GM20431 (cell line): ENCODE data around the gene PRKCG.
"Not testable (repeated sequence)": the region's sequence is repeated elsewhere in the genome, so short reads cannot be mapped to it uniquely, and the experiment has no call there.

Experiments
- in situ Hi-C: fragments of 300-500 bp; cut with MseI, MboI; formaldehyde crosslinking; loops from one replicate; pipeline ENCODE4 v1.15.0; 2020; ENCODE audit warnings: low sequenced_read_pairs; ENCODE audit not compliant: unreplicated experiment

The PRKCG gene

DNA sequence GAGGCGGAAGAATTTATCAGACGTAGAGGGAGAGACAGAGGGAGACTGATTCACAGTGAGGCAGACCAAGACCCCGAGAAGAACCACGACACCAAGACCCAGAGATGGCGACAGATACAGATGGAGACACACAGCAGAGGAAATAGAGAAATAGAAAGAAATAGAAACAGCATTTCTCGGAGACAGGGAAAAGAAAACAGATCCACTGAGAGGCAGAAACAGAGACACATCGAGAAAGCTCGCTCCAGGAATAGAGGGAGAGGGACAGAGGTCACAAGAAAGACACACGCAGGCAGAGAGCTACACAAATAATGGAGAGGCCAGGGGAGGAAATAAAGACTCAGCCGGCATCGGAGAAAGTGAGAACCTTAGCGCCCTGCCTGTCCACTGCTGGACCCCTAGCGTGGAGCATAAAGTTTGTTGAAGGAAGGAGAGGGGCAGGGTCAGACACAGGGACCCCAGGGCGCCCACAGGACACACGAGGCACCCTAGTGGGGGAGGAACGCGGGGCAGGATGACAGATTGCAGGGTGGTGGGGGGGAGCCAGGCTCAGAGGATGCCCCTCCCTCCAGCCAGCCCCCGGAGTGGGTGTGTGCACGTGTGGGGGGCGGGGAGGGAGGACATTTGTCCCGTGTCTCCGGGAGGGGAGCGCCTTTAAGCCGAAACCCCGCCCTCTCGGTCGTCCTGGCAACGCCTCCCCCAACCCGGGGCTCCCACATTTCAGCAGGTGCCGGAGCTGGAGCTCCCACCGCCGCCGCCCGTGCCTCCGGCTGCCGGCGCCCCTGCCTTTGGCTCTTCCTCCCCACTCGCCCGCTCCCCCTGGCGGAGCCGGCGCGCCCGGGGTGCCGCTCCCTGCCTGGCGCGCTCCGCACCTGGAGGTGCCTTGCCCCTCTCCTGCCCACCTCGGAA lies at the start of gene PRKCG:
PRKCG (plus strand) TSS at position 716 of the 909 bp plus-strand sequence. CDS start 298 bp downstream, outside the sequence.
- in situ Hi-C loops = no loop called here

DNA sequence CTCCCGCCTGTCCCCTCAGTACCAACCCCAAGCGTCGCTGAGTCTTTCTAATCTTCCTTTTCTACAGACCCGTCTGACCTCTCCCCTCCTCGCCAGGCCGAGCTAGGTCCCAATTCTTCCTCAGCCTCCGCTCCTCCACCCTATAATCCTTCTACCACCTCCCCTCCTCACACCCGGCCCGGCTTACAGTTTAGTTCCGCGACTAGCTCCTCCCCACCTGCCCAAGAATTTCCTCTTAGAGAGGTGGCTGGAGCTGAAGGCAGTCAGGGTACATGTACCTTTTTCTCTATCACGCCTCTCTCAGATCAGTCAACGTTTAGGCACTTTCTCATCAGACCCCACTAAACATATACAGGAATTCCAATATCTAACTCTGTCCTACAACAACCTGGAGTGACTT lies 49.1 kb upstream of the PRKCG start:
- in situ Hi-C loops = not testable (repeated sequence)

DNA sequence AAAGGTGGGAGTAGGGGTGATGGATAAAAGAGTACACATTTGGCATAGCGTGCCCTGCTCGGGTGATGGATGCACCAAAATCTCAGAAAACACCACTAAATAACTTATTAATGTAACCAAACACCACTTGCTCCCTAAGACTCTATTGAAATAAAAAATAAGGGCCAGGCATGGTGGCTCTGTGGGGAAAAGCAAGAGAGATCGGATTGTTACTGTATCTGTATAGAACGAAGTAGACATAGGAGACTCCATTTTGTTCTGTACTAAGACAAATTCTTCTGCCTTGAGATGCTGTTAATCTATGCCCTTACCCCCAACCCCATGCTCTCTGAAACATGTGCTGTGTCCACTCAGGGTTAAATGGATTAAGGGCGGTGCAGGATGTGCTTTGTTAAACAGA lies 43.6 kb upstream of the PRKCG start:
- in situ Hi-C loops = not testable (repeated sequence)

DNA sequence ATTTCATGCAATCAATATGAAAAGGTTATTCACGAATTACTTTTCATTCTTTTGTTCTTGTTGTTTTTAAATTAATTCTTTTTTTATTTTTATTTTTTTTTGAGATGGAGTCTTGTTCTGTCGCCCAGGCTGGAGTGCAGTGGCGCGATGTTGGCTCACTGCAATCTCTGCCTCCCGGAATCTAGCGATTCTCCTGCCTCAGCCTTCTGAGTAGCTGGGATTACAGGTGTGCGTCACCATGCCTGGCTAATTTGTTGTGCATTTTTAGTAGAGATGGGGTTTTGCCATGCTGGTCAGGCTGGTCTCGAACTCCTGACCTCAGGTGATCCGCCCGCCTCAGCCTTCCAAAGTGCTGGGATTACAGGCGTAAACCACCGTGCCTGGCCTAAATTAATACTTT lies 41.8 kb upstream of the PRKCG start:
- in situ Hi-C loops = not testable (repeated sequence)

DNA sequence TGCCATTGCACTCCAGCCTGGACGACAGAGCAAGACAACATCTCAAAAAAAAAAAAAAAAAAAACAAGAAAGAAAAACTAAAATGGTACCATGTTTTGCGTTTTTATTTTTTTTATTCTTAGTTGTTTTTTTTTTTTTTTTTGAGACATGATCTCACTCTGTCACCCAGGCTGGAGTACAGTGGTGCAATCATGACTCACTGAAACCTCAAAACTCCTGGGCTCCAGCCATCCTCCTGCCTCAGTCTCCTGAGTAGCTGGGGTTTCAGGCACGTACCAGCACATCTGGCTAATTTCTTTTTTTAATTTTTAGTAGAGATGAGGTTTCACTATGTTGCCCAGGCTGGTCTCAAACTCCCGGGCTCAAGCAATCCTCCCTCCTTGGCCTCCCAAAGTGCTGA lies 41.1 kb upstream of the PRKCG start:
- in situ Hi-C loops = not testable (repeated sequence)

DNA sequence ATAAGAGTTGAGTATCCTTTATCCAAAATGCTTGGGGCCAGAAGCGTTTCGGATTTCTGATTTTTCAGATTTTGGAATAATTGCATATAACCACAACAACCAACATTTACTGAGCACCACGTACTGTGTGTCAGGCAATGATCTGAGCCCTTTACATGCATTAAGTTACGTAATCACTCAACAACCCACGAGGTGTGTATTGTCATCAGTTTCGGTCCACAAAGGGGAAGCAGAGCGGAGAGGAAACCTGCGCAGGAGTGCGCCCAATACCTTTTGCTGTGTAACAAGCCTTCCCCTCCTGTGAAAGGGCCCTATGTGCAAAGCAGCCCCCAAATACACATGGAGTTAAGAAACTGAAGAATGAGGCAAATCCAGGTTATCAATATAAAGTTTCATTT lies 37.1 kb upstream of the PRKCG start:
- in situ Hi-C loops = no loop called here

DNA sequence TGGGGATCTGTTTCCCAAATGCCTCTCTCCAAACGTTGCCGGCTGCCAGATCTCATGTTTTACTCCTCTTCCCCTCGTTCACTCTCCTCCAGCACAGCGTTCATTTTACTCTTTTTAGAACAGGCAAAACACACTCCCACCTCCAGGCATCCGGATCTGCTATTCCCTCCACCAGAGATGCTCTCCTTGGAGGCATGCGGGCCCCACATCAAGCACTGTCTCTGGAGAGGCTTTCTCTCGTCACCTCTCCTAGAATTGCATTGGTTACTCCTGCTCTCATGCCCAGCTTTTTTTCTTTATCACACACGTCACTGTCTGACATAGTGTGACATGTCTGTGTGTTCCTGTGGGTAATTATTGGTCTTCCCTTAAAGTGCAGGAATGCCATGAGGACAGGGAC lies 34.4 kb upstream of the PRKCG start:
- in situ Hi-C loops = no loop called here

DNA sequence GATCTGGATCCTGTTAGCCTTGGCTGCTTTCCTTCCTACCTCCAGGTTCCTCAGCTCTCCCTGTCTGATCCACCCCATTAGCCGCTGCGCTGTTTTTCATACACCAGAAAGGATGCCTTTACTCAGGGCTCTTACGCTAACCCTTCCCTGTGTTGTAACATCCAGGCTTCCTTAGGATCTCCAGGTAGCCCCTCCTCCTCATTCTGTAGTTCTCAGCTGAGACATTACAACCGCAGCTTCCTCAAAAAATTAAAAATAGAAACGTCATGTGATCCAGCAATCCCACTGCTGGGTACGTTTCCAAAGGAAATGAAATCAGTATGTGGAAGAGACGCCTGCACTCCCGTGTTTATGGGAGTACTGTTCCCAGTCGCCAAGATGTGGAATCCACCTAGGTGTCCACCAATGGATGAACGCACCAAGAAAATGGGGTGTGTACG lies 32.7 kb upstream of the PRKCG start:
- in situ Hi-C loops = no loop called here

DNA sequence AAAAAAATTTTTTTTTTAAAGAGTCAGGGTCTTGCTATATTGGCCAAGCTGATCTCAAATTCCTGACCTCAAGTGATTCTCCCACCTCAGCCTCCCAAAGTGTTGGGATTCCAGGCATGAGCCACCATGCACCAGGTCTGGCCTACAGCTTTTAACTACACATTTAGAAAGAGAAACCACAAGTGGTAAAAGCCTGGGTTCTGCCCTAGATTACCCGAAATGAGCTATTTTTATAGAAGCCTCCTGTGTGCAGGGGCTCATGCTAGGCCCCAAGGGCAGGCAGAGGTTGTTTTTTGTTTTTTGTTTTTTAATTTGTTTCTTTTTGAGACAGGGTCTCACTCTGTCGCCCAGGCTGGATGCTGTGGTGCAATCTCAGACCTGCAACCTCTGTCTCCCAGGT lies 28.3 kb upstream of the PRKCG start:
- in situ Hi-C loops = no loop called here

DNA sequence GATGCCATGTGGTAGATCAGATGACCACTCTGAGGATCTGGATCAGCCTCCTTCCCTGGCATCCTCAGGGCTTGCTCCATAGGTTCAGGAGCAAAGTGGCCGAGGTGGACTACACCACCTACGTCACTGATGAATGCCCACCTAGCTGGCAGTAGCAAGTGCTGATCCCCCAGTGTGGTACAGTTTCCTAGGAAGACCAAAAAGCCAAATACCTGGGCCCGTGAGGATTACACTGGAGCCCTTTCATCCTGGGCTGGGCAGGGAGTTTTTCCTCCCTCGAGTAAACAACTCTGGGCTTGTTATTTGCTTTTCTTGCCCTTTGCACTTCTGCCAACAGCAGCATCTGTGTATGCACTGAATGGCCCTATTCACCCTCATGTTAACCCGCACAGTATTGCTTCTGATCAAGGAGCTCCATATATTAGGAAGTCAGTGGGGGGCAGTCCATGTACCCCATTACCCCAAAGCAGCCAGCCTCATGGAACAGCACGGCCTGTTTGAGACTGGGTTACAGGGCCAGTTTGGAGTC lies 17.6 kb upstream of the PRKCG start:
- in situ Hi-C loops = no loop called here

DNA sequence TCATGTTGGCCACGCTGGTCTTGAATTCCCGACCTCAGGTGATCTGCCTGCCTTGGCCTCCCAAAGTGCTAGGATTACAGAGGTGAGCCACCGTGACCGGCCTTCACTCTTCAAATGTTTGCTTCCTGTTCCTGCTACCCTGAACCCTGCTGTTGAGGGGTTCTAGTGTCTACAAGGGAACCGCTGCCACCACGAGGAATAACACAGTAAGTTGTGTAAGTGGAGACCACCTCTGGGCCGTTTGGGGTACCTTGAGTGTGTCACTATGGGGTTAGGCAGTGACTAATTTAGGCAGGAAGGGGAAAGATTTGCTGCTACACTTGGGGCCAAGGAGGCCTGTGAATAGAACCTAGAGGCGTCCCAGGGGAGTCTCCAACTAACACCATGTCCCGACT lies 16.5 kb upstream of the PRKCG start:
- in situ Hi-C loops = no loop called here

DNA sequence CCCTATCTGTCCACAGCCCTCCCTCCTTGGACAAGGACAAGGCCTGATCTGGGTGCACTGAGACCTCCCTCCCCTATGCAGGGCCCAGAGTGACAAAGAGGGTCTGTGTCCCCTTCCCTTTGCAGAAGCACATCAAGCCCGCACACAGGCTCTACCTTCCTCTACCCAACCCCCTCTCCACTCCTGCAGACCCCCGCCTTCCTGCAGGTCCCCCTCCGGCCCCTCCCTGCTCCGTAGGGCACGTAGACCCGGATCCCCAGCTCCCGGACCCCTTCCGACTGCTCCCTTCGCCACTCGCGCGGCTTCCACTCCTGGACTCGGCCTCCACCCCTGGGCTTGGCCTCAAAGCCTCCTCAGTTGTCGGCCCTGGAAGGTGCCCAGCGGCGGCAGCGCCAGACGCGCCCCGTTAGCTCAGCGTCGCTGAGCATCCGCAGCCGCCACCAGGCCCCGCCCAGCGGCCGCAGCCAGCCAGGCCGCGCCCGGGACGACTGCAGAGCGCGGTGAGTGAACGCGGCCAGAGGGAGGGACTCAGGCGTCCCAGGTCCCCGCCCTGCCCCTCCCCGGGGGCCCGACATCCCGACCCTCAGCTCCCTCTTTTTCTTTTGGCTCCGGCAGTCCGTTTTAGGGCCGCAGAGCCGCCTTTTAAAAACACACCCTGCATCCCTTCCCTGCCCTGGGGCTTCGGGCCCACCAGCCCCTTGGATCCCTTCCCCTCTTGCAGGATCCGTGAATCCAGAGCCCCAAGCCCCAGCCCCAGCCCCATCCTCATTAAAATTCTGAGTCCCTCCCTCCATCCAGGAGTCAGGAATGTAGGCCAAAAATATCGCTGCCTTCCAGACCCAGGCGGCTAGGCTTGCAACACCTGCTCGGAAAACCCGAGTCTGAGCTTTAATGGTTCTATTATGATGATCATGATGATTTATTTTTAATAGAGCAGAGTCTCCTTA lies 15.8 kb upstream of the PRKCG start:
- in situ Hi-C loops = no loop called here

DNA sequence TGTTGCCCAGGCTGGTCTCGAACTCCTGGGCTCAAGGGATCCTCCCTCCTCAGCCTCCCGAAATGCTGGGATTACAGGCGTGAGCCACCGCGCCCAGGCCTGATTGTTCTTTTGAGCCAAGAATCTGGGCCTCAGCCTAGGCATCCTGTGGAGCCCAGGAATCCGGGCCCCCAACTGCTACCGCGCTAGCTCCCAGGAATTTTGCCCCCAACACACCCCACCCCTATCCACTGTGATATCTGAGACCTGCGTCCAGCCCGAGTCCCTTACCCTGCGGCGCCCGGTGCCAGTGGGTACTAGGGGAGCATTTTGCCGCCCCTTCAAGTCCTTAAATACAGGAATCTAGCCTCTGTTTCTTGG lies 15.2 kb upstream of the PRKCG start:
- in situ Hi-C loops = no loop called here

DNA sequence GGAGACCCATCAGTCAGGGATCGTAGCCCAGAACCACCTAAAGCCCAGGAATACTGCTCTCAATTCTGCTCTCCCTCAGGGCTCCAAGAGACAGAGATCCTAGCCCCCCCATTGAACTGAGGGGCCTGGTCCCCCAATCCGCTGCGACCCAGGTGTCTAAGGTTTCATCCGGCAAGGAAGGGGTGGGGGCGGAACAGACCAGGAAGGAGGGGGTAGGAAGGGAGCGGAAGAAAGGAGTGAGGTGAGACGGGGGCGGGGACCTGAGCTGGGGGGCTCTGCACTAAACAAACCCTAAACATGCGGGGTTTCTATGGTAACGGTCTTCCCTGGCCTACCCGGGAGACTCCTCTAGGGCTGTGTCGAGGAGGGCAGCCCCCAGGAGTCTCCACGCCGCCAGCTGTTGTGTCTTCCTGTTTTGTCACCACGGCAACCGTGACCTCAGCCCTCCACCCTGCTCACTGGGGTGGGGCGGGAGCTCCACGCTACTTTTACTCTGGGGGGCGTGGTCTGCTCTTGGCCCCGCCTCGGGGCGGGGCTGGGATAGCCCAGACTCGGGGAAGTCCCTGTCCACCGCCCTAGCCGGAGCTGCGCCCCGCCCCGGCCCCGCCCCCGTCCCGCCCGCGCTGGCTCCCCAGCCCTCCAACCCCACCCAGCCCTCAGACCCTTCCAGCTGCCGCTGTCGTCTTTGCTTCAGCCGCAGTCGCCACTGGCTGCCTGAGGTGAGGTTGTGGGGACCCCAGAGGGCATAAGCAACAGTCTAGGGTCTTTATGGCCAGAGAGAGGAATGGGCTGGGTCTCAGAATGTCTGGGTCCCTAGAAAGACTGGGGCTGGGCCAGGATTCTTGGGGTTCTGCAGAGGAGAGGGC lies 14.5 kb upstream of the PRKCG start, which contains the start of gene MYADM:
MYADM (plus strand) TSS at position 659 of the 866 bp plus-strand sequence. CDS start 5,647 bp downstream, outside the sequence.
- in situ Hi-C loops = no loop called here

DNA sequence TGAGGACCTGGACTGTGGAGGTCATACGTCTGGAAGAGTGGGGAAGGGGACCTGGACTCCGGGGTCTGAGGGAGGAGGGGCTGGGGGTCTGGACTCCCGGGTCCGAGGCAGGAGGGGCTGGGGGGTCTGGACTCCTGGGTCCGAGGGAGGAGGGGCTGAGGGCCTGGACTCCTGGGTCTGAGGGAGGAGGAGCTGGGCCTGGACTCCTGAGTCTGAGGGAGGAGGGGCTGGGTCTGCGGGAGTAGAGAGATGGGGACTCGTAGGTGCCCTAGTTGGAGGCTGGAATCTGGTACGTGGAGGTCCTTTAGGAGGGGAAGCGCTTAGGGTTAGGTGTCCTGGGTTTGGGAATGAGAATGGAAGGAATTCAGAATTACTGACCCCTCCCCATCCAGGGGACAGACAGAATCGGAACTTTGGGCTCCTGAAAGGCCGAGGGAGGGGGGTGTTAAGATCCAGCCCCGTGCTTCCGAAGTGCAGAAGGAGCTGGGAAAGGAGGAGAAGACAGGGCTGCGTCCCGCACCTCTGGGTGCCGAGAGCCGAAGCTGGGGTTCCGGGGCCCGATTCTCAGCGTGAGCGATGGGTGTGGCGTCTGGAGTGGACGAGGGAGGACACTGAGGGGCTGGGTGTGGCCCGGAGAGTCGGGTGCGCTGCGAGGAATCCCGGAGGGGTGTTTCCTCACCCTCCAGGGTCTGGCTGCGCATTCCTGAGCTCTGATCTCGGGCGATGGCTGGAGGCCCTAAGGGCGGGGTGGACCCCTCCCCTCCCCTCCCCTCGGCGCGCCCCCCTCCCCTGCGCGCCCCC lies 13.7 kb upstream of the PRKCG start:
- in situ Hi-C loops = no loop called here

DNA sequence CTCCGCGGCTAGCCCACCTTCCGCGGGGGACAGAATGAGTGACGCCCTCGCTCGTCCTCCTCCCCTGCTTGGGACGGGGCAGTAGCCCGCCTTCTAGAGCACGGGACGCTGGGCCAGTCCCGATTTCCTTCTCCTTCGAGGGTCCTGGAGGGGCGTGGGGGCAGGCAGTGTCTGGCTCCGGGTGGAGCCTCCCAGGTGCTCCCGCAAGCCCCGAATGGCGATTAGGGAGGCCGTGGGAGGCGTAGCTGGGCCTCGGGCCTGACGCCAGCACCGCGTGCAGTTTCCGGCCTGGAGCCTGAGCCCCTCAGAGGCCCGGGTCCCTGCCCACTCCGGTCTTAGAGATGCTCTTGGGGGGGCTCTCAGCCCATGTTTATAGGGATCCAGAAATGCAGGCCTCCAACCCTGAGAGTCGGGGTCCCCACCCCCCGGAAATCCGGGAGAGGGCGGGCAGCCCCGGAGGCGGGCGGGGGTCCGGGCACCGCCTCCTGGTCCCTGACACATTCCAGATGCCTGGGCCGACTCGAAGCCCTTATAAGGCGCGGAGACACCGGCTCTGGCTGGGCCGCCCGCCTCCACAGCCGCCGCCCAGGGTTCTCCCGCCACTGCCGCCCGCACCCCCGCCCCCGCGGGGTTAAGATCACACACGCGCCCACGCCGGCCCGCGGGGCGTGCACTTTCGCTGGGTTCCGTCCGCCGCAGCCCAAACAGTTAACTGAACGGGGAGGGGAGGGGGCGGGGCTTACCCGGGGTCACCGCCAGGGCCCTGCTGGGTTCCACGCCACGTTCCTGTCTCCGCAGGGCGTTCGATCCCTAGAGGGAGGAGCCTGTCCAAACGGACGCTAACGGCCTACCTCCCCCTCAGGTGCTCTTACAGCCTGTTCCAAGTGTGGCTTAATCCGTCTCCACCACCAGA lies 12.8 kb upstream of the PRKCG start:
- in situ Hi-C loops = no loop called here

DNA sequence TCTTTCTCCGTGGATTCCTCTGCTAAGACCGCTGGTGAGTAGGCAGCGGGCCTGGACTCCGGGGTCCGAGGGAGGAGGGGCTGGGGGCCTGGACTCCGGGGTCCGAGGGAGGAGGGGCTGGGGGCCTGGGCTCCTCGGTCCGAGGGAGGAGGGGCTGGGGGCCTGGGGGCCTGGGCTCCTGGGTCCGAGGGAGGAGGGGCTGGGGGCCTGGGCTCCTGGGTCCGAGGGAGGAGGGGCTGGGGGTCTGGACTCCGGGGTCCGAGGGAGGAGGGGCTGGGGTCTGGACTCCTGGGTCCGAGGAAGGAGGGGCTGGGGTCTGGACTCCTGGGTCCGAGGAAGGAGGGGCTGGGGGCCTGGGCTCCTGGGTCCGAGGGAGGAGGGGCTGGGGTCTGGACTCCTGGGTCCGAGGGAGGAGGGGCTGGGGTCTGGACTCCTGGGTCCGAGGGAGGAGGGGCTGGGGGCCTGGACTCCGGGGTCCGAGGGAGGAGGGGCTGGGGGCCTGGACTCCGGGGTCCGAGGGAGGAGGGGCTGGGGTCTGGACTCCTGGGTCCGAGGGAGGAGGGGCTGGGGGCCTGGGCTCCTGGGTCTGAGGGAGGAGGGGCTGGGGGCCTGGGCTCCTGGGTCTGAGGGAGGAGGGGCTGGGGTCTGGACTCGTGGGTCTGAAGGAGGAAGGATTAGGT lies 12.1 kb upstream of the PRKCG start:
- in situ Hi-C loops = not testable (repeated sequence)
